HG03064 (cell line): ENCODE measurements around the gene RAB9A.
"Not testable (repeated sequence)": the region's sequence is repeated elsewhere in the genome, so short reads cannot be mapped to it uniquely, and the experiment has no call there.

Source experiments
- ATAC-seq: cut with Tn5 transposase; IDR thresholded peaks from one replicate; pipeline ENCODE4 v1.9.1; 2021; ENCODE audit warnings: low read depth; ENCODE audit not compliant: unreplicated experiment

Gene RAB9A

GRCh38 chrX:13688958-13689740, at the start of gene RAB9A:
Gene RAB9A (plus strand): TSS chrX:13689128. CDS start chrX:13708747, 19,619 bp downstream.
- peak; percentile 72 for ATAC-seq

- not testable (repeated sequence) for ATAC-seq
Measured at GRCh38 chrX:13641684-13642083, 47.2 kb upstream of the RAB9A start.

- no peak for ATAC-seq
Measured at GRCh38 chrX:13645464-13646153, 43.3 kb upstream of the RAB9A start.

GRCh38 chrX:13646154-13646549, 42.8 kb upstream of the RAB9A start:
- ATAC-seq: no peak

GRCh38 chrX:13647709-13648212, 41.2 kb upstream of the RAB9A start:
- no peak for ATAC-seq

- not testable (repeated sequence) for ATAC-seq
Measured at GRCh38 chrX:13648336-13648735, 40.6 kb upstream of the RAB9A start.

- no peak for ATAC-seq
Measured at GRCh38 chrX:13649838-13650237, 39.1 kb upstream of the RAB9A start.

GRCh38 chrX:13650318-13650717, 38.6 kb upstream of the RAB9A start:
- ATAC-seq: no peak

GRCh38 chrX:13651150-13651549, 37.8 kb upstream of the RAB9A start:
- no peak for ATAC-seq

- peak; percentile 7 for ATAC-seq
Measured at GRCh38 chrX:13652287-13652793, 36.6 kb upstream of the RAB9A start.

- ATAC-seq: peak; percentile 93
Measured at GRCh38 chrX:13652850-13653693, 35.9 kb upstream of the RAB9A start, which contains the start of gene TCEANC. Gene TCEANC (plus strand): TSS chrX:13653141. CDS start chrX:13662509, 9,368 bp downstream.

GRCh38 chrX:13654116-13654515, 34.8 kb upstream of the RAB9A start:
- ATAC-seq: no peak

GRCh38 chrX:13655674-13656073, 33.3 kb upstream of the RAB9A start:
- ATAC-seq: no peak

GRCh38 chrX:13658602-13659001, 30.3 kb upstream of the RAB9A start:
- ATAC-seq: no peak

GRCh38 chrX:13659063-13659462, 29.9 kb upstream of the RAB9A start:
- ATAC-seq: no peak

GRCh38 chrX:13661735-13662288, 27.1 kb upstream of the RAB9A start:
- no peak for ATAC-seq

GRCh38 chrX:13662355-13662791, 26.6 kb upstream of the RAB9A start:
- ATAC-seq: no peak

- ATAC-seq: no peak
Measured at GRCh38 chrX:13664020-13664419, 24.9 kb upstream of the RAB9A start.

GRCh38 chrX:13666836-13667235, 22.1 kb upstream of the RAB9A start:
- ATAC-seq: no peak

GRCh38 chrX:13667919-13668318, 21.0 kb upstream of the RAB9A start:
- no peak for ATAC-seq
